HS-5 (cell line): Measurements from ENCODE around the gene CLDND2.
A peak's percentile ranks its signal among the peaks of the same experiment; 100 is the strongest.

Experiments
- DNase-seq: peaks from one replicate; pipeline ENCODE4 v3.0.0-alpha.2; 2012; ENCODE audit warnings: low read depth

The CLDND2 gene

DNA sequence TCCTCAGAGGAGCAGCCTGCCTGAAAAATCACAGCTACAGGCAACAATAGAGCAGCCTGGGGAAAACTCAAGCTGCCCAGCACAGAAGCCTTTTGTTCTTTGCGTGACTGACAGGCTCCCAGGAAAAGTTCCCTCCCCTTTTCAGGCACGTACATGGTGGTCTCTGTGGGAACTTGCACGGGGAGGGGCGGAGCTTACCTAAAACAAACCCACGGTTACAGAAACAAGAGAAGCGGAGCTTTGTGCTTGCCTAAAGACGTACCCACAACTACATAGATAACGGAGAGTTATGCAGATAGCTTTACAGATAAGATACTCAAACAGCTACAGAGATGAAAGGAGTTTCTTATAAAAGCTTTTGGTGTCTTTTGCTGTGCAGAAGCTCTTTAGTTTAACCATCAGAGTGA is 14.1 kb downstream of the CLDND2 start:
- DNase-seq, result no peak

- no peak for DNase-seq
These were observed 14.6 kb downstream of the CLDND2 start for GRCh38 chr19:51354103-51354741.

DNA sequence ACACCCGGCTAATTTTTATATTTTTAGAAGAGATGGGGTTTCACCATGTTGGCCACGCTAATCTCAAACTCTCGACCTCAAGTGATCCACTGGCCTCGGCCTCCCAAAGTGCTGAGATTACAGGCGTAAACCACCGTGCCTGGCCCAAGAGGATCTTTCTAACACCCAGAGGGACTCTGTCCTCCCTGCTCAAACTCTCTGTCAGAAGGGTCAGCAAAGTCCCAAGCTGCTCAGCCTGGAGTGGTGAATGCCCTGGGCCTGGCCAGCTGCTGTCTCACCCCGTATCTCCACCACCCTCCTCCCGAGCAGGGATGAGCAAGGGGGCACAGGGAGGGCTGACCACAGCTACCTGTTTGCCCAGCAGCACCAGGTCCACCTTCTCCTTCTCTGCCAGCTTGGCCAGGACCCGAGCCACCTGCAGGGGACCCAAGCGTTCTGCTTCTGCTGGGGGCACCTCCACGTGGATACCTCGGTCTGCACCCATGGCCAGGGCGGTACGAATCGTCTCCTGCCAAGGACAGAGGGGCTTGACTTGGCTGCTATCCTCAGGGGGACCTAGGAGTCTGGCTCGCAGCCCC is 15.9 kb downstream of the CLDND2 start:
- DNase-seq, result no peak

- DNase-seq, result no peak
These were observed 17.4 kb downstream of the CLDND2 start for GRCh38 chr19:51351266-51351990.

- DNase-seq, result no peak
These were observed 21.4 kb downstream of the CLDND2 start for GRCh38 chr19:51347209-51347928.

- no peak for DNase-seq
These were observed 22.1 kb downstream of the CLDND2 start for GRCh38 chr19:51346742-51347141.

GRCh38 chr19:51345076-51345620 is 23.7 kb downstream of the CLDND2 start:
- no peak for DNase-seq

- DNase-seq, result no peak
These were observed 25.9 kb downstream of the CLDND2 start for GRCh38 chr19:51342631-51343569.

GRCh38 chr19:51341976-51342580 is 26.7 kb downstream of the CLDND2 start, which contains the start of gene VSIG10L:
Gene VSIG10L (minus strand): TSS chr19:51342139. CDS start chr19:51342124, 15 bp downstream.
- no peak for DNase-seq

DNA sequence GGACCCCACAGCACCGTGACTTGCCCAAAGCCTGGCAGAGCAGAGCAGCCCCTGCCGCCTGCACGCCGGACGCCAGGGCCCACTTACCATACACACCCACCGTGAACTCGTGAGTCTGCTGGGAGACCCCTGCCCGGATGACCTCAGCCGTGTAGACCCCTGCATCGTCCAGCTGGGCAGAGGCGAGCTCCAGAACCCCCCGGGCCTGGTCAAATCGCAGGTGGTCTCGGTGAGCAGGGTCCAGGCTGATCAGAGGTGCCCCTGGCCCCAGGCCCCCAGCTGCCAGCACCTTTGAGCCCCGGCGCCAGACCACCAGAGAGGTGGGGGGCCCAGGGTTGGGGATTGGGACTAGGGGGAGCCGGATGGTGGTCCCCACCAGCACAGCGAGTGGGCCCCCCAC is 27.7 kb downstream of the CLDND2 start:
- DNase-seq, result no peak

- DNase-seq, result peak; percentile 83
These were observed 28.8 kb downstream of the CLDND2 start for GRCh38 chr19:51339687-51340656.

- DNase-seq, result no peak
These were observed 29.5 kb downstream of the CLDND2 start for GRCh38 chr19:51339313-51339686.

GRCh38 chr19:51338563-51339312 is 30.1 kb downstream of the CLDND2 start:
- DNase-seq, result peak; percentile 60

DNA sequence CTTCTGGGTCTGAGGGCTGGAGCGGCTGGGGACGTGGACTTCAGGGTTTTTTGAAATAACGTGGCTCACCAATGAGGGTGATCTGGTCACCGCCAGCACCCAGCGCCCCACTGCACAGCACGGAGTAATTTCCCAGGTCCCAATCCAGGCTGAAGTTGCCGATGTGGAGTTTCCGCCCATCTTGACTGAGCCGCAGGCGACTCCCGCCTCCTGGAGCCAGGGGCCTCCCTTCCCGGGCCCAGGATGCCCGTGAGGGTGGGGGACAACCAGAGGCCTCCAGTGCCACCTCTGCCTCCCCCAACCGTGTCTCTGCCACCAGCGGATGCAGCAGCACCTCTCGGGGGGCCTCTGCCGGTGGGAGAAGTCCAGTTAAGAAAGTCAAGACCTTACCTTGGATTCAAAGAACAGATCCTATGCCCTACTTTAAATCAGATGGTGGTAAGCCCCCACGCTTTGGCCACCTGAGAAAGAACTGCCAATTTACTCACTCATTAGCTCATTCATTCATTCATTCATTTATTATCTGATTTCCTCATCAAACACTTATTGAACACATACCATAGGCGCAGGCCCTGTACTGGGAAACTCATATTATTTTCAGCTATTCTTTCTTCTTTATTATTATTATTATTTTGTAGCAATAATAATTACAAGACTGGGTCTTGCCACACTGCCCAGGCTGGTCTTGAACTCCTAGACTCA is 30.8 kb downstream of the CLDND2 start:
- DNase-seq, result no peak

DNA sequence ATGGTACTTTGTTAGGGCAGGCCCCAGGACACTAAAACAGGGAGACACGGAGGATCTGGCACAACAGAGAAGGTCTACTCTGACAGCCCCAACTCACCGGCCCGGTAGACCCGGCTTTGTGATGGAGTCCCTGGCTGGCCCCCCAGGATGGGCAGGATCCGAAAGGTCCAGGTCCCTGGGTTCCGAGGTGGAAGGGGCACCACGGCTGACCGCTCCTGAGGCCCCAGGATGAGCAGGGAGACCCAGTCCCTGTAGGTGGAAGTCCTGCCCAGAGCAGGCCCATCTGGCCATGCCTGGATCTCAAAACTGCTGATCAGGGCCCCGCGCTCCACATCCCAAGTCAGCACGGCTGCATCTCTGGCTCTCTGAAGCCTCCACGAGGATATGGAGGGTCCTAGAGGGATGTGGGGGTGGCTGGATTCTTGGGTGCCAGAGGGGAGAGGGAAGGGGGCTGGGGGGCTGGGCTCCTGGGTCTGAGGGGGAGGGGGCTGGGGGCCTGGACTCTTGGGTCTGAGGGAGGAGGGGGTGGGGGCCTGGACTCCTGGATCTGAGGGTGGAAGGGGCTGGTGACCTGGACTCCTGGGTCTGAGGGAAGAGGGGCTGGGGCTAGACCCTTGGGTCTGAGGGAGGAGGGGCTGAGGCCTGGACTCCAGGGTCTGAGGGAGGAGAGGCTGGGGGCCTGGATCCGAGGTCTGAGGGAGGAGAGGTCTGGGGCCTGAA is 31.5 kb downstream of the CLDND2 start:
- DNase-seq, result no peak

GRCh38 chr19:51333836-51334460 is 34.9 kb downstream of the CLDND2 start:
- no peak for DNase-seq

GRCh38 chr19:51331716-51332115 is 37.1 kb downstream of the CLDND2 start:
- no peak for DNase-seq
